ENCODE measurements around the gene TPRKB. TPM values are rescaled to one million over a fixed set of nuclear protein-coding genes. Genes with fewer than 3 reads are reported as not detected.
A peak's percentile ranks its signal among the peaks of the same experiment; 100 is the strongest.

The TPRKB gene
- total RNA-seq, 2 experiments from 2014 or later = 27.0 to 29.0 TPM

GRCh38 chr2:73776869-73777519 lies 39.8 kb upstream of the TPRKB start:
- intact Hi-C loops (cut with micrococcal nuclease) = no loop called here
- no peaks in the 10 kb centered on the region for H3K9me3 Mint-ChIP-seq
- no peaks in the 10 kb centered on the region for H3K27me3 Mint-ChIP-seq
- H3K4me1 Mint-ChIP-seq (ENCODE audit: low read depth) = peaks cover 20% of the 10 kb centered on the region
- no peak for TF ChIP-seq CTCF (IDR thresholded peaks at IDR 0.05)
- no peak for DNase-seq
- H3K36me3 Mint-ChIP-seq (ENCODE audit: low read depth) = peaks cover 34% of the 10 kb centered on the region
- H3K27ac Mint-ChIP-seq = peak overlapping the region; percentile 42
- ATAC-seq = no peak
- POLR2A ChIA-PET = interaction anchor here (1.0 kb wide), 1 partner anchor 421 kb away, joined by 3 read pairs; no protein-coding TSS in a partner anchor
- H3K4me3 Mint-ChIP-seq = no peak overlapping the region
- CTCF ChIA-PET = interaction anchor here (0.8 to 1.2 kb wide), 2 partner anchors 375 to 558 kb away, joined by 3 read pairs; no protein-coding TSS in a partner anchor

GRCh38 chr2:73776381-73776780 lies 39.2 kb upstream of the TPRKB start:
- intact Hi-C loops (cut with micrococcal nuclease) = no loop called here
- Mint-ChIP-seq H3K4me1 (ENCODE audit: low read depth) (peaks cover 20% of the 10 kb centered on the region), H3K36me3 (ENCODE audit: low read depth) (peaks cover 35% of the 10 kb centered on the region), H3K27ac (no peak overlapping the region), H3K9me3 (no peaks in the 10 kb centered on the region), H3K27me3 (no peaks in the 10 kb centered on the region), H3K4me3 (no peak overlapping the region)
- ATAC-seq (no peak), DNase-seq (no peak)
- ChIA-PET POLR2A (no interaction called here), CTCF (interaction anchor here (1.2 kb wide), 1 partner anchor 375 kb away, joined by 3 read pairs; no protein-coding TSS in a partner anchor)
- no peak for TF ChIP-seq CTCF (IDR thresholded peaks at IDR 0.05)

GRCh38 chr2:73772819-73773218 lies 35.7 kb upstream of the TPRKB start:
- ChIA-PET POLR2A (no interaction called here), CTCF (interaction anchor here (0.9 kb wide), 1 partner anchor 9 kb away, joined by 3 read pairs; no protein-coding TSS in a partner anchor)
- H3K4me3 Mint-ChIP-seq = no peak overlapping the region
- no peaks in the 10 kb centered on the region for H3K9me3 Mint-ChIP-seq
- no peak for TF ChIP-seq CTCF (IDR thresholded peaks at IDR 0.05)
- H3K36me3 Mint-ChIP-seq (ENCODE audit: low read depth) = peaks cover 51% of the 10 kb centered on the region
- H3K27me3 Mint-ChIP-seq = no peaks in the 10 kb centered on the region
- H3K4me1 Mint-ChIP-seq (ENCODE audit: low read depth) = peaks cover 28% of the 10 kb centered on the region
- no peak for ATAC-seq
- intact Hi-C loops (cut with micrococcal nuclease) = no loop called here
- H3K27ac Mint-ChIP-seq = no peak overlapping the region
- DNase-seq = no peak

- intact Hi-C loops (cut with micrococcal nuclease) = no loop called here
- H3K36me3 Mint-ChIP-seq (ENCODE audit: low read depth) = peaks cover 57% of the 10 kb centered on the region
- H3K4me1 Mint-ChIP-seq (ENCODE audit: low read depth) = peaks cover 23% of the 10 kb centered on the region
- POLR2A ChIA-PET = interaction anchor here (0.6 kb wide), 2 partner anchors 184 to 355 kb away, joined by 3 read pairs; no protein-coding TSS in a partner anchor
- no peak for TF ChIP-seq CTCF (IDR thresholded peaks at IDR 0.05)
- H3K27me3 Mint-ChIP-seq = no peaks in the 10 kb centered on the region
- no peaks in the 10 kb centered on the region for H3K9me3 Mint-ChIP-seq
- ATAC-seq (no peak), DNase-seq (no peak)
- H3K27ac Mint-ChIP-seq = no peak overlapping the region
- no peak overlapping the region for H3K4me3 Mint-ChIP-seq
- CTCF ChIA-PET = no interaction called here
Measured at GRCh38 chr2:73770725-73771124, 33.6 kb upstream of the TPRKB start.

GRCh38 chr2:73766994-73767393 lies 29.8 kb upstream of the TPRKB start:
- no peaks in the 10 kb centered on the region for H3K27me3 Mint-ChIP-seq
- no peaks in the 10 kb centered on the region for H3K9me3 Mint-ChIP-seq
- ChIA-PET POLR2A (interaction anchor here (0.7 kb wide), 1 partner anchor 9 kb away, joined by 3 read pairs; no protein-coding TSS in a partner anchor), CTCF (interaction anchor here (1.0 kb wide), 1 partner anchor 568 kb away, joined by 3 read pairs; no protein-coding TSS in a partner anchor)
- intact Hi-C loops (cut with micrococcal nuclease) = no loop called here
- no peak overlapping the region for H3K4me3 Mint-ChIP-seq
- no peak for TF ChIP-seq CTCF (IDR thresholded peaks at IDR 0.05)
- H3K27ac Mint-ChIP-seq = peak overlapping the region; percentile 35
- peaks cover 17% of the 10 kb centered on the region for H3K4me1 Mint-ChIP-seq (ENCODE audit: low read depth)
- ATAC-seq (no peak), DNase-seq (no peak)
- H3K36me3 Mint-ChIP-seq (ENCODE audit: low read depth) = peaks cover 45% of the 10 kb centered on the region
